SK-N-SH treated with all-trans-retinoic acid at 6 μM for 48 hours (cell line): ENCODE measurements around the gene THOC2.
A peak's percentile ranks its signal among the peaks of the same experiment; 100 is the strongest.
"Not testable (repeated sequence)": the region's sequence is repeated elsewhere in the genome, so short reads cannot be mapped to it uniquely, and the experiment has no call there.

Source experiments
- ATAC-seq: fragments of 200-7000 bp; cut with Tn5 transposase; 3 replicates; pipeline ENCODE4 v1.9.1; 2020; ENCODE audit warnings: mild to moderate bottlenecking, moderate library complexity
- ARNTL ChIP-seq: fragments of 450-650 bp; formaldehyde crosslinking; IDR thresholded peaks from 2 replicates; pipeline ENCODE4 v1.5.0; 2020; ENCODE audit warnings: low read depth, mild to moderate bottlenecking, moderate library complexity, borderline replicate concordance
- BACH2 ChIP-seq: fragments of 250-450 bp; sonication (Bioruptor Pico); IDR thresholded peaks from 2 replicates; pipeline ENCODE4 v1.9.0; 2021; ENCODE audit warnings: mild to moderate bottlenecking, borderline replicate concordance
- CREB5 ChIP-seq: fragments of 250-450 bp; sonication (Bioruptor Pico); IDR thresholded peaks from 2 replicates; pipeline ENCODE4 v1.5.1; 2020; ENCODE audit warnings: low read depth, mild to moderate bottlenecking, moderate library complexity
- CSDC2 ChIP-seq: fragments of 250-450 bp; sonication (Bioruptor Pico); IDR thresholded peaks from 2 replicates; pipeline ENCODE4 v1.5.0; 2020; ENCODE audit warnings: mild to moderate bottlenecking, moderate library complexity
- ISL1 ChIP-seq: fragments of 250-450 bp; sonication (Bioruptor Pico); IDR thresholded peaks from 2 replicates; pipeline ENCODE4 v2.1.2; 2022; ENCODE audit warnings: mild to moderate bottlenecking, moderate library complexity
- OSR1 ChIP-seq: fragments of 250-450 bp; sonication (Bioruptor Pico); IDR thresholded peaks from 2 replicates; pipeline ENCODE4 v1.8.0; 2022; ENCODE audit warnings: moderate library complexity, mild to moderate bottlenecking, inconsistent platforms
- PPARA ChIP-seq: fragments of 250-450 bp; sonication (Bioruptor Pico); IDR thresholded peaks from 2 replicates; pipeline ENCODE4 v1.5.0; 2020; ENCODE audit warnings: mild to moderate bottlenecking, borderline replicate concordance
- TCF4 ChIP-seq: fragments of 250-450 bp; sonication (Bioruptor Pico); IDR thresholded peaks from 2 replicates; pipeline ENCODE4 v1.8.0; 2021; ENCODE audit warnings: mild to moderate bottlenecking, moderate library complexity, borderline replicate concordance
- TOX ChIP-seq: fragments of 250-450 bp; sonication (Bioruptor Pico); IDR thresholded peaks from 2 replicates; pipeline ENCODE4 v1.8.0; 2021; ENCODE audit warnings: mild to moderate bottlenecking, moderate library complexity, borderline replicate concordance
- ZC3H10 ChIP-seq: fragments of 250-450 bp; sonication (Bioruptor Pico); IDR thresholded peaks from 2 replicates; pipeline ENCODE4 v1.5.1; 2021; ENCODE audit warnings: mild to moderate bottlenecking, moderate library complexity
- ZFP3 ChIP-seq: fragments of 250-450 bp; sonication (Bioruptor Pico); IDR thresholded peaks from 2 replicates; pipeline ENCODE4 v1.5.0; 2020; ENCODE audit warnings: mild to moderate bottlenecking, moderate library complexity
- ZFP30 ChIP-seq: fragments of 450-650 bp; formaldehyde crosslinking; IDR thresholded peaks from 2 replicates; pipeline ENCODE4 v1.5.0; 2022; ENCODE audit warnings: mild to moderate bottlenecking, moderate library complexity
- ZNF565 ChIP-seq: fragments of 450-650 bp; formaldehyde crosslinking; conservative IDR thresholded peaks from 2 replicates; pipeline ENCODE4 v1.5.0; 2020; ENCODE audit warnings: low read depth, mild to moderate bottlenecking, moderate library complexity
- ZNF70 ChIP-seq: fragments of 450-650 bp; formaldehyde crosslinking; IDR thresholded peaks from 2 replicates; pipeline ENCODE4 v1.5.0; 2020; ENCODE audit warnings: mild to moderate bottlenecking, moderate library complexity
- ZNF8 ChIP-seq: fragments of 450-650 bp; formaldehyde crosslinking; IDR thresholded peaks from 2 replicates; pipeline ENCODE4 v1.5.0; 2020; ENCODE audit warnings: mild to moderate bottlenecking, moderate library complexity
- TF ChIP-seq, protein P1 (sequence below): fragments of 250-450 bp; sonication (Bioruptor Pico); IDR thresholded peaks from 2 replicates; pipeline ENCODE4 v1.8.0; 2021; ENCODE audit warnings: low read depth, mild to moderate bottlenecking, moderate library complexity, borderline replicate concordance
- TF ChIP-seq, protein P2 (sequence below): fragments of 250-450 bp; sonication (Bioruptor Pico); IDR thresholded peaks from 2 replicates; pipeline ENCODE4 v1.8.0; 2020; ENCODE audit warnings: mild to moderate bottlenecking, moderate library complexity, borderline replicate concordance
- TF ChIP-seq, protein P3 (sequence below): fragments of 250-450 bp; sonication (Bioruptor Pico); IDR thresholded peaks from 2 replicates; pipeline ENCODE4 v1.5.1; 2021; ENCODE audit warnings: mild to moderate bottlenecking, moderate library complexity

Gene THOC2

DNA sequence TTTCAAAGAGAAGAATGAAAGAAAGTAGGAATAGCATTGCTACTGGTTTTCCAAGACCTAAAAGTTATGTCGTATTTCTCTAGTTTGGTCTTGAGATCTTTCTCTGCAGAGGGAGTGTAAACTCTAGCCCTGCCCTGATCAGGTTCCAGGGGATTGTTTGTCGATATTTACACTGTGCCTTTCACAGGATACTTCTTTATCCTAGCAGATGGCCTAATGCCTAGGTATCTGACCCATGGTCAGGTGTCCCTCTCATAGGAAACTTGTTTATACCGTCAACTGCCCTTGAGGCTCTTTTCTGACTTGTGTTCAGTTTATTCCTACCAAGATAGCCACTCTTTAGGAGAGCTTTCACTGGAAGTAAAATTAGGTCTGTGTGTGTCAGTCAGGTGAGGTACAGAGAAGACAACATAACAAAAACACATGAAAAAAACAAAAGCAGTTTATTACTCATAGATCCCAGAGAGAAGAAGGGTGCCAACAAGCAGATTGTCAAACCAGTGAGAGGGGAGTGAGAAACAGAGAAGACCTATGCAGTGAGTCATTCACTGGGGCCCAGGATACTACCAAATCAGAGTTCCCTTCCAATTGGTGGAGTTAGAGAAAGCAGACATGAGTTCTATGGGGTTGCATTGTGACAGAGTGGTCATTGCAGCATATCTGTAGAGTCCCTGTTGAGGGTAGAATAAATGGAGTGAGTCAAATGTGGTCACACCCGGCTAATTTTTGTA is 40.6 kb upstream of the THOC2 start (continued):
- TF ChIP-seq, protein P1, sequence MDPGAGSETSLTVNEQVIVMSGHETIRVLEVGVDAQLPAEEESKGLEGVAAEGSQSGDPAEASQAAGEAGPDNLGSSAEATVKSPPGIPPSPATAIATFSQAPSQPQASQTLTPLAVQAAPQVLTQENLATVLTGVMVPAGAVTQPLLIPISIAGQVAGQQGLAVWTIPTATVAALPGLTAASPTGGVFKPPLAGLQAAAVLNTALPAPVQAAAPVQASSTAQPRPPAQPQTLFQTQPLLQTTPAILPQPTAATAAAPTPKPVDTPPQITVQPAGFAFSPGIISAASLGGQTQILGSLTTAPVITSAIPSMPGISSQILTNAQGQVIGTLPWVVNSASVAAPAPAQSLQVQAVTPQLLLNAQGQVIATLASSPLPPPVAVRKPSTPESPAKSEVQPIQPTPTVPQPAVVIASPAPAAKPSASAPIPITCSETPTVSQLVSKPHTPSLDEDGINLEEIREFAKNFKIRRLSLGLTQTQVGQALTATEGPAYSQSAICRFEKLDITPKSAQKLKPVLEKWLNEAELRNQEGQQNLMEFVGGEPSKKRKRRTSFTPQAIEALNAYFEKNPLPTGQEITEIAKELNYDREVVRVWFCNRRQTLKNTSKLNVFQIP (CRISPR knock-in tag): no peak
- TF ChIP-seq CREB5 (no peak), ZFP3 (CRISPR knock-in tag) (no peak)

- no peak for ATAC-seq
- TF ChIP-seq ZC3H10: no peak
- no peak for TF ChIP-seq ZNF70 (CRISPR knock-in tag)
- TF ChIP-seq CSDC2 (CRISPR knock-in tag): no peak
- no peak for TF ChIP-seq PPARA
- TF ChIP-seq, protein P2, sequence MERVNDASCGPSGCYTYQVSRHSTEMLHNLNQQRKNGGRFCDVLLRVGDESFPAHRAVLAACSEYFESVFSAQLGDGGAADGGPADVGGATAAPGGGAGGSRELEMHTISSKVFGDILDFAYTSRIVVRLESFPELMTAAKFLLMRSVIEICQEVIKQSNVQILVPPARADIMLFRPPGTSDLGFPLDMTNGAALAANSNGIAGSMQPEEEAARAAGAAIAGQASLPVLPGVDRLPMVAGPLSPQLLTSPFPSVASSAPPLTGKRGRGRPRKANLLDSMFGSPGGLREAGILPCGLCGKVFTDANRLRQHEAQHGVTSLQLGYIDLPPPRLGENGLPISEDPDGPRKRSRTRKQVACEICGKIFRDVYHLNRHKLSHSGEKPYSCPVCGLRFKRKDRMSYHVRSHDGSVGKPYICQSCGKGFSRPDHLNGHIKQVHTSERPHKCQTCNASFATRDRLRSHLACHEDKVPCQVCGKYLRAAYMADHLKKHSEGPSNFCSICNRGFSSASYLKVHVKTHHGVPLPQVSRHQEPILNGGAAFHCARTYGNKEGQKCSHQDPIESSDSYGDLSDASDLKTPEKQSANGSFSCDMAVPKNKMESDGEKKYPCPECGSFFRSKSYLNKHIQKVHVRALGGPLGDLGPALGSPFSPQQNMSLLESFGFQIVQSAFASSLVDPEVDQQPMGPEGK (CRISPR knock-in tag): no peak
- no peak for TF ChIP-seq CREB5
- TF ChIP-seq ISL1 (CRISPR knock-in tag): no peak
- TF ChIP-seq ZFP30: no peak
- no peak for TF ChIP-seq TCF4 (CRISPR knock-in tag)
- TF ChIP-seq BACH2 (CRISPR knock-in tag): no peak
- TF ChIP-seq, protein P3, sequence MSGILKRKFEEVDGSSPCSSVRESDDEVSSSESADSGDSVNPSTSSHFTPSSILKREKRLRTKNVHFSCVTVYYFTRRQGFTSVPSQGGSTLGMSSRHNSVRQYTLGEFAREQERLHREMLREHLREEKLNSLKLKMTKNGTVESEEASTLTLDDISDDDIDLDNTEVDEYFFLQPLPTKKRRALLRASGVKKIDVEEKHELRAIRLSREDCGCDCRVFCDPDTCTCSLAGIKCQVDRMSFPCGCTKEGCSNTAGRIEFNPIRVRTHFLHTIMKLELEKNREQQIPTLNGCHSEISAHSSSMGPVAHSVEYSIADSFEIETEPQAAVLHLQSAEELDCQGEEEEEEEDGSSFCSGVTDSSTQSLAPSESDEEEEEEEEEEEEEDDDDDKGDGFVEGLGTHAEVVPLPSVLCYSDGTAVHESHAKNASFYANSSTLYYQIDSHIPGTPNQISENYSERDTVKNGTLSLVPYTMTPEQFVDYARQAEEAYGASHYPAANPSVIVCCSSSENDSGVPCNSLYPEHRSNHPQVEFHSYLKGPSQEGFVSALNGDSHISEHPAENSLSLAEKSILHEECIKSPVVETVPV (CRISPR knock-in tag): no peak
- no peak for TF ChIP-seq OSR1
- no peak for TF ChIP-seq ZNF565
- TF ChIP-seq, protein P1 (CRISPR knock-in tag): no peak
- TF ChIP-seq ZNF8 (CRISPR knock-in tag): no peak
- TF ChIP-seq ARNTL: no peak
- no peak for TF ChIP-seq TOX
These were observed 38.7 kb upstream of the THOC2 start for GRCh38 chrX:123771449-123772064.

DNA sequence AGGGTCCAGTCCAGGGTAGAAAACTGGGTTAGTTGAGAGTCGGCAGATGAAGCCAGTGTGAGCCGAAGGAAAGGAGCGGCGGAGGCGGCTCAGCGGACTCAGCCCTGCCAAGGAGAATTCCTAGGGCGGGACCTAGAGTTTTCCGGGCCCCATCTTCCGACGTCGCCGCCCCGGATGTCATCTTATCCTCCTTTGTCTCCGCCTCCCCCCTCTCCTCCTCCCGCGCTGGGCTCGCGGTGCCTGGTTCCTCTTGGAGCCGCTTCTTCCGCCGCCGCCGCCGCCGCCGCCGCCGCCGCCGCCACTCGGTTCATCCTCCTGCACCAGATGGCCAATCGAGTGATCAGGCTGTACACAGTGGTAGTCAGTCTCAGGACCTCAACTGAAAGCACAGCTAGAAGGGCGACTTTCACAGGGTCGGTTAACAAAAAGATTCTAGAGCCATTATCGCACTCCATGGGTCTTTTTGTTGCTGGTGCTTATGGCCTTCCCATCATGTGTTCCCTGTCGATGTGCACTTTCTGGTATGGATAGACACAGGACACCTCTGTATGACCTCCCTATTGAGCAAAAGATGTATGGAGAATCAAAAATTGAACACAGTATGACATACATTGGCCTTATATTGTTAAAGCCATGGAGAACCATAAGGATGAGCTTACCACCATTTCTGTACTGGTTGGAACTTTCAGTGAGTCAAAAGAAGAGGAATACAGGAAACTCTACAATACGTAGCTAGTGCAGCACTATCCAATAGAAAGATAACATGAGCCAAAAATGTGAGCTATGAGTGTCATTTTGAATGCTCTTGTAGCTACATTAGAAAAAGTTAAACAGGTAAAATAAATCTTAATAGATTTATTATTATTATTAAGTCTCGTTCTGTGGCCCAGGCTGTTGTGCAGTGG is 32.4 kb upstream of the THOC2 start:
- no peak for TF ChIP-seq ZNF565
- ATAC-seq: peak; percentile 99

DNA sequence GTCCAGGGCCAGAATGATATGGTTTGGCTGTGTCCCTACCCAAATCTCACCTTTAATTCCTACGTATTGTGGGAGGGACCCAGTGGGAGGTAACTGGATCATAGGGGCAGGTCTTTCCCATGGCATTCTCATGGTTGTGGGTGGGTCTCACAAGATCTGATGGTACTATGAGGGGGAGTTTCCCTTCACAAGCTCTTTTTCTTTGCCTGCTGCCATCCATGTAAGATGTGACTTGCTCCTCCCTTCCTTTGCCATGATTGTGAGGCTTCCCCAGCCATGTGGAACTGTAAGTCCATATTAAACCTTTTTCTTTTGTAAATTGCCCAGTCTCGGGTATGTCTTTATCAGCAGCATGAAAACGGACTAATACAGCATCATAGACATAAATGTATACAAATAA is 27.0 kb upstream of the THOC2 start:
- ATAC-seq: not testable (repeated sequence)

DNA sequence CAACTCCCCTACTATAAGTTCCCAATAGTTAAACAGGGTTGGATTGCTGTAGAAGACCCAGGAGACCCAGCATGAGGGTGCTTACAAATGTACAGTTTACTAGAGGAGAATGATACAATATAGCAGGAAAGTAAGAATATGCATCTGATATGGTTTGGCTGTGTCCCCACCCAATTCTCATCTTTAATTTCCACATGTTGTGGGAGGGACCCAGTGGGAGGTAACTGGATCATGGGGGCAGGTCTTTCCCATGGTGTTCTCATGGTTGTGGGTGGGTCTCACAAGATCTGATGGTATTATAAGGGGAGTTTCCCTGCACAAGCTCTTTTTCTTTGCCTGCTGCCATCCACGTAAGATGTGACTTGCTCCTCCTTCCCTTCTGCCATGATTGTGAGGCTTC is 24.9 kb upstream of the THOC2 start:
- ATAC-seq: not testable (repeated sequence)
